GM19467 (cell line): ENCODE measurements around the gene SSH2.
"Not testable (repeated sequence)": the region's sequence is repeated elsewhere in the genome, so short reads cannot be mapped to it uniquely, and the experiment has no call there.

Source experiments
- ATAC-seq: cut with Tn5 transposase; IDR thresholded peaks from one replicate; pipeline ENCODE4 v1.9.1; 2021; ENCODE audit warnings: mild to moderate bottlenecking, moderate library complexity; ENCODE audit not compliant: unreplicated experiment

The SSH2 gene

DNA sequence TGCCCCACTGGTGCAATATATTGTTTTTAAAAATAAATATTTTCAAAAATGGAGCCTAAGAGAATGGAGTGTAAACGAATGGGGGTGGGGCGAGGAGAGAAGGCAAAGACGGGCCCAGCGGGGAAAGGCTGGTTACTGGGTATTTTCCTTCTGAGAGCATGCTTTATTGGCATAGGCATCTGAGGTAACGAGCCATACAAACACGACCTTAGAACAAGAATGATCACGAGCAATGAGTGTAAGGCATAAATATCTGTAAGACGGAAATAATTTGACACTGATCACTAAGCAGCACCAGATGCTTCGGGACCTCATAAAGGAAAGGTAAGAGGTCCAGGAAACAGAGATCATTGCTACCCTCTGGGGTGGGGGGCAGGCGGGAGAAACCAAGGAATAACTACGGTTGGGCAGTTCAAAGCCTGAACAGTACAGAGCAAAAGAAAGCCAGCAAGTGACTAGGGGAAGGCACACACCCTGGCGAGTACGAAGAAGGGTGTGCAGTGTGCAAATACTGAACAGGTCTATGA, 959 bp downstream of the SSH2 start:
- no peak for ATAC-seq

DNA sequence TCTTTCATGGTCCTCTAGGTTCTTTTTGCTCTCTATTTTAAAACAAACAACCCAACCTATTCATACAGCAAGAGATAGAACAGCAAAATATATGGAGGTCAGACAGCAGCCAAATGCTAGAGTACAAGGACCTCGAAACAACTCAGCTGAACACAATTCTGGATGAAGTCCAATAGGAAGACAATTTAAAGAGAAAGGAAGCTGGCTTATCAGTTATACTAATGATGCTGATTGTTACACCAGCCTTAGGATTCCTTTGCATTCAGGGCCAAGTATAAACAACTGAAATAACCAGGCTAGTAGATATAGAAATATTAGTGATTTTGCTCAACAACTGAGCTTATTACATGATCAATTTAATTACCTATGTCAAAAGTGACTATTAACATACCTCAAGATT, 2.5 kb downstream of the SSH2 start:
- no peak for ATAC-seq

DNA sequence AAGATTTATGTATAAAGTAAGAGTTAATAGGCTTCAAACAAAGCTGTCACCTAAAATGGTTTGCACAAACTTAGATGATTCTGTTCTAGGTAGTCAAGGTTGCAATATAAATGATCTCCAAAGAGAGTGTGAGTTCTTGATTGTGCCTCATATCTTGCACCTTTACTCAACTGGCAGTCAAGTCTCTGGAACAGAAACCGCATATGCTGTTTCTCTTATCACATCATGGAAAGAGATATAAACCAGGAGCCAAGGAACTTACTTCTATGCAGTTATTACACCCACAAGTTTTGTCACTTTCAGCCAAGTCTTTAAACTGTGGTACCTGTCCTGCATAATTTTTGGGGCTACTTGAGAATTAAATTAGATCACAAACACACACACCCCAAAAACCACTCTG, 5.2 kb downstream of the SSH2 start:
- ATAC-seq, result no peak

DNA sequence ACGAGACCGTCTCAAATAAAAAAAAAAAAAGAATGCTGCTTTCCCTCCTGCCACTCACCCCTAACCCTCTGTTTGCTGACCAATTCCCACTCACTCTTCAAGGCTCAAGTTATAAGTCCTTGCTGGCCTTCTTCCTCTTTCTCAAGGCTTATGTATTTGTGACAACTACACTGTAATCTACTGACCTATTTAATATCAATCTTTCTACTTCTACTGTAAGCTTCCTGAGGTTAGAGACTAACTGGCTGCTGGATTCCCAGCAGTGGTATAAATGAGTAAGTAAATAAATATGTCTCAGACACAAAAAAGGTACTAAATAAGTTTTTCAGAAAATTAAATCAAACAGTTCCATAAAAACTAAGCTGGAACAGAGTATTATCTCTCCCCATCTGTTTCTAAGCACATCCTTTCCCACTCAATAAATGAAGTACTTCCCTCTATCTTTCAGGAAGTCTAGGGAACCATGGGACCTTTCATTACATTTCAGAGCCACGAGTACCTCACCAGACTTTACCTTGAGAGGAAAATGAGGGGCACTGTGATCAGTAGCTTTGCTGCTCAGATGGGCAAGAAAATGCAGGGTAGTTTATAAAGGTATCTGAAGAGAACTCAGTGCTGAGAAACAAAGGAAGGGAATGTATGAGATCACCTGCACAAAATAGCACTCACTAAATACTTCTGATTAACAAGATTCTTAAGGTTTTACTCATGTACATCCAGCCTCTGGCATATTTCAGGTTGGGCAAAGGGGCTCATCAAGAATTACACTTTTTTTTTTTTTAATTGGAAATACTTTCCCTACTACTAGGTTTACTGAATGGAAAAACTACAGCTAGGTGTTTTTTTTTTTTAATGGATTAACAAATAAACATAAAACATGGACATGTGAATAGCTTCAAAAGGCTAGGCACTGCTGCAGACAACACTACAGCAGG, 10.8 kb downstream of the SSH2 start:
- ATAC-seq, result no peak

DNA sequence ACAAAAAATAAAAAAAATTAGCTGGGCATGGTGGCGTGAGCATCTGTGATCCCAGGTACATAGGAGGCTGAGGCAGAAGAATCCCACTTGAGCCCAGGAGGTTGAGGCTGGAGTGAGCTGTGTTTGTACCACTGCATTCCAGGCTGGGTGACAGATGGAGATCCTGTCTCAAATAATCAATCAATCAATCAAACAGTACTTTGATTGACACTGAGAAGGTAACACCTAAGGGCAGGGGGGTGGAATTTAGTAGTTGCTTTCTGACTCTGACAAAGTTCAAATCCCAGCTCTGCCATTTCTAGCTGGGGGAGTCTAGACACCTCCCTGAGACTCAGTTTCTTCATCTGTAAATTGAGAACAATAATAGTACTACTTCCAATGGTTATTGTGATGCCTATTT, 12.0 kb downstream of the SSH2 start:
- no peak for ATAC-seq

DNA sequence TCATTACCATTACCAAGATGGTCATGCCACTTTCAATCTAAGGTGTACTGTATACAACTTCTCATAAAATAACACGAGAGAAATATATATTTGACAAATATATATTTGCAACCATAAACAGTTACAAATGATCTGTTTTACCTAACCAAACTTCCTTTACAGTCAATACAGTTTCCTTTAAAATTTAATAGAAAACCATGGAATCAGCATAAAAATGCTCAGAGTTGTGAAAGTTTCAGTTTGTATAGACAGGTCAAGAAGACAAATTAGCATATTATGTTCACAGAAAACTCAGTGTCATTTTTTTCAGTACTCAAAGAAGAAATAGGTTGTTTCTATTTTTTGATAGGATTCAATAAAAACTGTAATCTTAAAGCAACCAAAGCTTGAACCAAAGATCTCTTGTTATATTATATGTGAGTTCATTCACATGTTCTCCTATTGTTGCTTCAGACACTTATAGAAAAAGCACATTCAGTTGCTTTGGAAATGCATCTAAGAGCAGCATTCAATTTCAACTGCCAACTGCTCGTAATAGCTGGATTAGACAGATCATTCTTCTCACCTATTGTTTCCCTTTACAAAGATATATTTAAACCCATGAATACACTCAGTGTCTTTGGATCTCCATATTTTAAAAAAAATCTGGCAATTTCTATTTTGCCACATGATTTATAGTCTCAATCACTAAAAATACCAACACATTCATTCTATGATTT, 15.1 kb downstream of the SSH2 start:
- ATAC-seq, result no peak

DNA sequence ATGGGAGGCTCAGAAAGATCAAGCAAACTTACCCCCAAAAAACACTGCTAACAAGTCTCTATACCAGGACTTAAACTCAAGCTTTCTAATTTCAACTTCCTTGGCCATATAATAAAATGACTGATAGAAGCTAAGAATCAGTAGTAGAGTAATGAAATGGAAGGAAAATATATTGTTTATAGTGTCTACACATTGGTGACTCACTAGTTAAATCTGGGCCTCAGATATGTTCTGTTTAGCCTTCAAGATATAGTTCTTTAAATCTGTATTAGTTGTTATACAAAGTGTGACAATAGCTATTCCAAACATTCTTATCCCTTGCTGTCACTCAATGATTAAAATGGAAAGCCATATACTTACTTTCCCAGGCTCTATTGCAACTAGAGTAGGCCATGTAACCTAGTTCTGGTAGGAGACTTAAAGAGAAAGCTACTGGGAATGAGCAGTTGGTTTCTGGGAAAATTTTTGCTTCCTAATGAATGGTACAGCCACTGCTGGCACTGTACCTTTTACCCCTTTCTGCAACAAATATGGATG, 18.3 kb downstream of the SSH2 start:
- ATAC-seq, result no peak

DNA sequence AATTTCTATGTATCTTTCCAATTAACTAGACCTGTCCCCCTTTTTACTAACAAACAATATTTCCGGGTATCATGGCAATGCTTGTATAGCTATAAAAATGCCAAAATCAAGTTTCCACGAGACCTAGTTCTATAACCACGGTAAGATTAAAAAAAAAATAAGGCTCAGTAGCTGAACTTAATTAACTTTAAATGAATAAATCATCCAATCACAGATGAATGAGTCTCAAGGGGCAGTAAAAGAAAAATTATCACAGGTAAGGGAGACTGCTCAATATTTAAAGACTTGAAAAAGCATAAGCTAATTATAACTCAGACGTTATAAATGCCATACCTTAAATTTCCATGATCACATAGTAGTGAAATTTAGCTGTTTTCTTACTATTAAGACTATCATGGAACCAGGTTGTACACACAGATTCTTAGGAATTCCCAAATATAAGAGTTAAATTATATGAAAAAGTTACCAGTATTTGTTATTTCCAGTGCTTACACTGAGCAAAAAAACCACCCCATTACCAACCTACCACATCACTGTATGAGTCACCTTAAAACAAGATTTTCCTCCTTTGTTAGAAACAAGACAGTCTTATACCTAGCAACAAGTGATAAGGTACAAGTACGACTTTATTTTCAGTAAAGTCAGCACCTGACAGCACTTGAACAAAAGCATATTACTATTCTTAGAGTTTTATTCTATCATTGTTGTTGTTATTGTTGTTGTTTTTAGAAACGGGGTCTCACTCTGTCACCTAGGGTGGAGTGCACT, 20.6 kb downstream of the SSH2 start:
- no peak for ATAC-seq

DNA sequence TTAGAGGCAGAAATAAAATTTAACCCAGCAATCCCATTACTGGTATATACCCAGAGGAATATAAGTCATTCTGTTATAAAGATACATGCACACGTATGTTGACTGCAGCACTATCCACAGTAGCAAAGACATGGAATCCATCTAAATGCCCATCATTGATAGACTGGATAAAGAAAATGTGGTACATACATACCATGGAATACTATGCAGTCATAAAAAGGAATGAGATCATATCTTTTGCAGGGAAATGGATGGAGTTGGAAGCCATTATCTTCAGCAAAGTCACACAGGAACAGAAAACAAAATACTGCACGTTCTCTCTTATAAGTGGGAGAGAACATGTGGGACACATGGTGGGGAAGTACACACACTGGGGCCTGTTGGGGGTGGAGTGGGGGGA, 23.1 kb downstream of the SSH2 start:
- ATAC-seq, result no peak

DNA sequence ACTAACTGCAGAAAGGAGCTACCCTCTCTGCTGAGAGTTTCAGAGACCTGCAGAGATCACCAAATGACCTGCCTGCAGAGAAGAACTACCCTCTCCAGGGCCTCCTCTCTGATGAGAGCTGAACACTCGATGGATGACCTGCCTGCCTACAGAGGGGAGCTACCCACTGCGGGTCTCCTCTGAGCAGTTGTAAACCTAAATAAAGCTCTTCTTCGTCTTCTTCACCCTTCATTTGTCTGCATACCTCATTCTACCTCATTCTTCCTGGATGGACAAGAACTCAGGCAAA, 24.2 kb downstream of the SSH2 start:
- ATAC-seq, result no peak

DNA sequence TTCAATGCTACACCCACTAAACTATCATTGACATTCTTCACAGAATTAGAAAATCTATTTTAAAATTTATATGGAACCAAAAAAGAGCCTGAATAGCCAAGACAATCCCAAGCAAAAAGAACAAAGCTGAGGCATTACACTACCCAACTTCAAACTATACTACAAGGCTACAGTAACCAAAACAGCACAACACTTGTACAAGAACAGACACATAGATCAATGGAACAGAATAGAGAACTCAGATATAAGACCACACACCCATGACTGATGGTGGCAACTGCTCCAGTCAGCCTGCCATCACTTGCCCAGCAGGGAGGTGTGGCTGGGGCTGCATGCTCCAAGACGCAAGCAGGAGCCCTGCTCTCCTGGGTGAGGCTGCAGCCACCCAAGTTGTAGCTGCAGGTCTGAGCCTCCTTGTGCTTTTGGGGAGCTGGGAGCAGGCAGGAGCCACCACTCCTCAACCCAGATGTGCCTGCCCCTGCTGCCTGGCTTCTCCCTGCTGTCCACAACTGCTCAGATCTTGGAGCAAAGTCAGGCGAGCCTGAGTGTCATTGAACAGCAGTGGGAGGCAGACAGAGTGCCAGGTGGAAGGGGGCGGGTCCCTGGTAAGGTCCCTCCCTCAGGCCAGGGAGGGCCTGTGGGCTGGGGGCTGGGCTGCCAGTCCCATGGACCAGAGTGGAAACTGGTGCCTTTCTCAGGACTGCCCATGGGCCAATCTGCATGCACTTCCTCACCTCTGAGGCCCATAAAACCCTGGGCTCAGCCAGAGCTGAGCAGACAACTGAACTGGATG, 24.7 kb downstream of the SSH2 start:
- no peak for ATAC-seq

DNA sequence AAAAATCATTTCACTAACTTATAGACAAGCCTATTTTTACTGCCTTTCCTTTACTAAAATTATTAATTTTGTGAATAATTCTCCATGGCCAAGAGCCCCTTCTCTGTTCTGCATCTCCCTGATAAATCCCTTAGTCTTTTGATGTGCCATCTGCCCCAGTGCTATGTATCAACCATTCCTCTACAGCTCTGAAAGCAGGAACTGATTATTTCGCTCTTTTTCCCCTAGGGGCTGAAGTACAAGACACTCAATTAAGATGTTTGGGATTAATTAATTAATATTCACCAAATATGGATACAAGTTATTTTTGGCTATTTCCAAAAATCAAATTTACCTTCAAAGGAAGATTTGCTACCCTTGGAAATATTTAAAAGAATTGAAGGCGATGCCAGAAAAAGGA, 26.6 kb downstream of the SSH2 start:
- no peak for ATAC-seq

DNA sequence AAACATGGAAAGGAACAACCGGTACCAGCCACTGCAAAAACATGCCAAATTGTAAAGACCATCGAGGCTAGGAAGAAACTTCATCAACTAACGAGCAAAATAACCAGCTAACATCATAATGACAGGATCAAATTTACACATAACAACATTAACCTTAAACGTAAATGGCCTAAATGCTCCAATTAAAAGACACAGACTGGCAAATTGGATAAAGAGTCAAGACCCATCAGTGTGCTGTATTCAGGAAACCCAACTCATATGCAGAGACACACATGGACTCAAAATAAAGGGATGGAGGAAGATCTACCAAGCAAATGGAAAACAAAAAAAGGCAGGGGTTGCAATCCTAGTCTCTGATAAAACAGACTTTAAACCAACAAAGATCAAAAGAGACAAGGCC, 32.9 kb downstream of the SSH2 start:
- ATAC-seq, result not testable (repeated sequence)

DNA sequence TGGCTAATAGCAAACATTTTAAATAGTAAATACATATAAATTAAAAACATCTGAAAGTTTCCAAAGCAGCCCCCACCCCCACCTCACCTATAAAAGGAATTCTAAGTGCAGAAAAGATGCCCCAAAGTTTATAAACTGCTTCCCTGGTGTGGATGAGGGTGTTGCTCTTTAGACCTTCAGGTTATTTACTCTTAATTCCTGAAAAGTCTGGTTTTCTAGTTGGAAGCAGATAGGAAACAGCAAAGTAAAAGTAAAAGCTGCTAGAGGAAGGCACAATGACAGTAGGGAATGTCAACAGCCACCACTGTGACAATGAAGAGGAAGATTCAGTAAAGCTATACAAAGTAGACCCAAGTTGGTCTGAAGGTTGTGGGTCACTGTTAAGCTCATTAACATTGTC, 37.8 kb downstream of the SSH2 start:
- no peak for ATAC-seq

DNA sequence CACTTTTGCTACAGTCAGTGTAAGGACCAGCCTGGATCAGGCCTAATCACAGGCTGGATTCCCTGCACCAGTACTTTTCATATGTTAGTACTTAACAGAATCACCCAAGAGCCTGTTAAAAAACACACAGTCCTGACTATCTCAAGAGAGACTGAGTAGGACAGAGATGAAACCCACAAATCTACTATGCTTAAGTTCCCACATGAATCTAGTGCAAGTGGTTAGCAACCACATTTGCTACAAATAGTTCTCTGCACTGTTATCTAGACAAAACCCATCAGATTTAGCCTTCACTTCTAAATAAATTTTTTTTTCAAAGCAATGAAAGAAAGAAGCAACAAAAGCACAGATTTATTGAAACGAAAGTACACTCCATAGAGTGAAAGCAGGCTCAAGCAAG, 38.9 kb downstream of the SSH2 start:
- no peak for ATAC-seq

DNA sequence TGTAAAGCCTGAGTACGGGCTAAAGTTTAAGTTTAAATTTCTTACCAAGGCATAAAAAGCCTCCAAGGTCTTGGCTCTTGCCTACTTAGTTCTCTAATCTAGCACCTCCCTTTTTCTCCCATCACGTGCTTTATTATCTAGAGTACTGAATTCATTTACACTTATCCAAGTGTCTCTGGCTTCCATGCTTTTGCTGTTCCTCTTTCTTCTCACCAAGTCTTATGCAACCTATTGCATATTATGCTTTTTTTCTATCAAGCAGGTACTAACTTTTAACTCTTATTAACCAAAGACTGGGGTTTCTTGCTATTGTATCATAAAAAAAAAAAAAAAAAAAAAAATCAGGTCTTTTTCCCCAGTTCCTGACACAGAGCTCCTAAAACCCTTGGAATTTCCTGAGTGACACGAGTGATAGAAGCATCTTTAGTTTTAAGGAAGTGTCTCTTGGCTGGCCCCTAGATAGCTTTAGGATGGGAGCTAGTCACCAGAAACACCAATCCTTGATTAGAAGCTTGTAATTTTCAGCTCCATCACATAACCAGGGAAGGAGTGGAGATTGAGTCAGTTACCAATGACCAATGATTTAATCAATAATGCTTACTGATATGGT, 44.9 kb downstream of the SSH2 start:
- ATAC-seq, result no peak

DNA sequence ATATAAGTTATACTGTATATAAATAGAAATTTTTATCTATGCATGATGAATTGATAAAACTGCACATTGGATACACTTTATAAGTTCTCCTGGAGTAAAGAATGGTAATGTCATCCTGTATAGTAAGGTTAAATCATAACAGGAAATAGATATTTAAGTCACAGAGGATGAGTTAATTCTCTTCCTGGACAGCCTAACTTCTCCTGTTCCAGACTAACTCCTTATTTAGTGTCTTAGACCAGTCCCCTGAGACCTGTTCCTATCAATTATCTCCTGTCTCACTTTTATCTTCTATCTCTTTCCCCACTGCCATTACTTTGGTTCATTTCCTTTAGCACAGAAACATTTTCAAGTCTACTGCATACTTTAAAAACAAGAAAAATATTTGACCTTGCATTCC, 46.5 kb downstream of the SSH2 start:
- no peak for ATAC-seq

DNA sequence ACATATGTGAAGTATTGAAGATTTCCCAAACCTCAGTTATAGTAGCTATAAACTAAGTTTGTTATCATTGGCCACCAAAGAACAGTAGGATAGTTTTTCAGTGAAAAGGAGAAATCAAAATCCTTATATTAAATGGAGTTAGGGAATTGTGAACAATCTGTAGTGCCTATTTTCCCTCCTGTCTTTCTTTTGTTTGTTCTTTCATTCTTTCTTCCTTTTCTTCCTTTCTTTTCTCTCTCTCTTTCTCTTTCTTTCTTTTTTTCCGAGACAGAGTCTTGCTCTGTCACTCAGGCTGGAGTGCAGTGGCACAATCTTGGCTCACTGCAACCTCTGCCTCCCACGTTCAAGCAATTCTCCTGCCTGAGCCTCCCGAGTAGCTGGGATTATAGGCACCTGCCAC, 48.8 kb downstream of the SSH2 start:
- no peak for ATAC-seq

DNA sequence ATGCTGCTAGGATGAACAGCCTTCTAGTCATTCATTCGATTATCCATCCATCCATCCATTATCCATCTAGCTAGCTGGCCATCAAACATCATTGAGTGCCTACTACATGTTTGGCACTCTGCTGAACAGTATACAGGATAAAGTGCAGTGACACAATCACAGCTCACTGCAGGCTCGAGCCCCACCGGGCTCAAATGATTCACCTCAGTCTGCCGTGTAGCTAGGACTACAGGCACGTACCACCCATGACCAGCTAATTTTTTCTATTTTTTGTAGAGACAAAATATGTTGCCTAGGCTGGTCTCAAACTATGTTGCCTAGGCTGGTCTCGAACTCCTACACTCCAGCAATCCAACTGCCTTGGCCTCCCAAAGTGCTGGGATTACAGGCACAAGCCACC, 50.0 kb downstream of the SSH2 start:
- ATAC-seq, result no peak

DNA sequence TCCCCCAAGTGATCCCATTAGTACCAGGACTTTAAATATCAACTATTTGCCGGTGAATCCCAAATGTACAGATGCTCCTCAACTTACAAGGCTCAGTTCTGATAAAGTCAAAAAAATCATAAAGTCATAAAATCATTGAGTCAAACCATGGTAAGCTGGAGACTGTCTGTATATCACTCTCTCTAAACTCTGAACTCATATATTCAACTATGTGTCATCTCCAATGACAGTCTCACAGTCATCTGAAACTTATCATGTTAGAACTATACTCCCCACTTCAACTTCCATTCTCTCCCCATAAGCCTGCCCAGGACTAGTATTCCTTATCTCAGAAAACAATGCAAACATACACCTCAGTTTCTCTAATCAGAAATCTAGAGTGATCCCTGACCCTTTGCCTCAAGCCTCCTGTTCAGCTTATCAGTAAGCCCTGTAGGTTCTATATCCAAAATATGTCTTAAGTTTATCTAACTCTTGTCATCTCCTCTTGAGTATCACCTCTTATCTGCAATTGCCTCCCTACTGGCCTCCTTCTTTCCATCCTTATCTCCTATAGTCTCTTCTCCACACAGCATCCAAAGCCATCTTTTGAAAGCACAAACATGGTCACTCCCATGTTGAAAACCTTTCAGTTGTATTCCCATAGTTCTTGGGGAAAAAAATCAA, 55.0 kb downstream of the SSH2 start:
- no peak for ATAC-seq
